ENCODE measurements around the gene DRAM1.
"Not testable (repeated sequence)": the region's sequence is repeated elsewhere in the genome, so short reads cannot be mapped to it uniquely, and the experiment has no call there.

The DRAM1 gene

GRCh38 chr12:101859664-101860607 lies 17.4 kb upstream of the DRAM1 start:
- DNase-seq, result no peak

GRCh38 chr12:101861688-101862087 lies 15.7 kb upstream of the DRAM1 start:
- not testable (repeated sequence) for DNase-seq

- no peak for DNase-seq
Observed at GRCh38 chr12:101862245-101862644, 15.1 kb upstream of the DRAM1 start.

- DNase-seq, result no peak
Observed at GRCh38 chr12:101863981-101864380, 13.4 kb upstream of the DRAM1 start.

GRCh38 chr12:101866615-101867373 lies 10.6 kb upstream of the DRAM1 start:
- no peak for DNase-seq

GRCh38 chr12:101867619-101868018 lies 9.8 kb upstream of the DRAM1 start:
- not testable (repeated sequence) for DNase-seq

- no peak for DNase-seq
Observed at GRCh38 chr12:101870925-101871324, 6.5 kb upstream of the DRAM1 start.

- DNase-seq, result no peak
Observed at GRCh38 chr12:101875162-101875561, 2.2 kb upstream of the DRAM1 start.

GRCh38 chr12:101876322-101876860 lies 989 bp upstream of the DRAM1 start:
- no peak for DNase-seq

GRCh38 chr12:101877806-101878242 lies 444 bp downstream of the DRAM1 start:
- DNase-seq, result peak in 1 of 5 donors; percentile 7

GRCh38 chr12:101878243-101878821 lies 952 bp downstream of the DRAM1 start:
- DNase-seq, result no peak

GRCh38 chr12:101880769-101881168 lies 3.4 kb downstream of the DRAM1 start:
- no peak for DNase-seq

GRCh38 chr12:101881228-101881627 lies 3.8 kb downstream of the DRAM1 start:
- DNase-seq, result no peak

- no peak for DNase-seq
Observed at GRCh38 chr12:101884174-101884573, 6.8 kb downstream of the DRAM1 start.

GRCh38 chr12:101884781-101885340 lies 7.5 kb downstream of the DRAM1 start:
- not testable (repeated sequence) for DNase-seq

GRCh38 chr12:101885912-101886561 lies 8.7 kb downstream of the DRAM1 start:
- DNase-seq, result no peak

GRCh38 chr12:101889211-101889752 lies 11.9 kb downstream of the DRAM1 start:
- no peak for DNase-seq

- no peak for DNase-seq
Observed at GRCh38 chr12:101891462-101891971, 14.1 kb downstream of the DRAM1 start.

- DNase-seq, result no peak
Observed at GRCh38 chr12:101892794-101893193, 15.4 kb downstream of the DRAM1 start.

- no peak for DNase-seq
Observed at GRCh38 chr12:101901777-101902176, 24.4 kb downstream of the DRAM1 start.

- no peak for DNase-seq
Observed at GRCh38 chr12:101902641-101903040, 25.3 kb downstream of the DRAM1 start.

GRCh38 chr12:101906226-101906625 lies 28.8 kb downstream of the DRAM1 start:
- no peak for DNase-seq

Measured in T-helper 1 cell (primary cell).